ENCODE measurements around the gene GDPD5.

GDPD5 gene

DNA sequence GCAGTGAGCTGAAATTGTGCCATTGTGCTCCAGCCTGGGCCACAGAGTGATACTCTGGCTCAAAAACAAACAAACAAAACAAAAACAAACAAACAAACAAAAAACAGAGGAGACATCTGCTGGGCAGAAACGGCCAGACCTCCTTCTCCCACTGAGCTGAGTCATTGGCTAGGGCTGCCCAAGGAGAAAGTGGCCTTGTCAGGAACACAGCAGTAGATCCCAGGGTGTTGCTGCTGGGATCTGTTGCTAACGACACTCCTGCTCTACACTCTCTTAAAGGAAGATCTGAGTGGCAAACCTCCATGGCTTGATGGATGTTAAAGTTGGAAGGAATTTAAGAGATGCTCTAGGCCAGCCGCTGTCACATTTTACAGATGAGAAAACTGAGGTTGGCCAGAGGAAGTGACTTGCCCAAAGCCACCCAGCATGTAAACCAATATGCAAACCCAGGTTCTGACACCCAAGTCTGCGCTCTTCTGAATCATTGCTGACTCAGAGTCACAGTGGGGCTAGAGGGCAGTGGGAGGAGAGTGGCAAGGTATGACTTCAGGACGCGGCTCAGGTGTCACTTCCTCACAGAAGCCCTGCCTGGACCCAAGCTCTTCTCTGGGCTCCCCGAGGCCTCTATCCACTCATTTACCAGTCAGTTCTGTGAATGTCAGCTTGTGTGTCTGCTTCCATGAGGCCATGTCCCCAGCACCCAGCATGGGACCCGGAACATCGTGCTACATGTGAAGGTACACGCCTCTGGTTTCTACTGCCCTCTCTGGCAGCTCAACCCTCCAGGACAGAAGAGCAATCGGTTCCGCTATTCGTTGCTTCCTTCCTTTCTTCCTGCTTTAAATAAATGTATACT is 11.3 kb upstream of the GDPD5 start:
- ATAC-seq (replicated peaks) = peak; percentile 87
- Mint-ChIP-seq H3K4me3 (peak overlapping the region; percentile 41 to 74), H3K9me3 (no peaks in the 10 kb centered on the region), H3K27ac (peak overlapping the region; percentile 16 to 85), H3K4me1 (ENCODE audit: low read depth in 2 of 2) (peaks cover 35 to 36% of the 10 kb centered on the region in 2 donors), H3K36me3 (ENCODE audit: insufficient read depth) (peaks cover 2% of the 10 kb centered on the region), H3K27me3 (no peaks in the 10 kb centered on the region)
- peak; percentile 34 to 48 (median 44) for DNase-seq

DNA sequence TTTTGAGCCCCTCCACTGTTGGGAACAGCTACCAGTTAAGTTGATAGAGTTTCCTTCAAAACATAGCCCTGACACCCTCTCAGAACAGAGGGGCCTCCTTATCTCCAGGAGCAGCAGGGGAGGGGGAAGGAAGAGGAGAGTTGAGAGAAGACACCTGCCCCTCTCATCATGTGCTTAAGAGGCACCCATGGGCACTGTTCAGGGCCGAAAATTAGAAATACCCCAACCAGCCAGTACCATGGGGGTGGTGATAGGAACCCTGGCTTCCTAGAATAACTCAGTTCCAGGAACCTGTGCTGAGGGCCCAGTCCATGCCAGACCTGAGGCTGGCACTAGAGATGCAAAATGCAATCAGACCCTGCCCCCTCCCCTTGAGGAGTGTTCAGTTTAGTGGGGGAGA is 9.3 kb upstream of the GDPD5 start:
- peak overlapping the region in 1 of 2 donors; percentile 25 for H3K27ac Mint-ChIP-seq
- ATAC-seq (replicated peaks) = no peak
- no peaks in the 10 kb centered on the region for H3K27me3 Mint-ChIP-seq
- H3K4me3 Mint-ChIP-seq = peak overlapping the region; percentile 33 to 74
- peaks cover 42 to 44% of the 10 kb centered on the region in 2 donors for H3K4me1 Mint-ChIP-seq (ENCODE audit: low read depth in 2 of 2)
- H3K9me3 Mint-ChIP-seq = no peaks in the 10 kb centered on the region
- H3K36me3 Mint-ChIP-seq (ENCODE audit: insufficient read depth) = peaks cover 2% of the 10 kb centered on the region
- DNase-seq = no peak

DNA sequence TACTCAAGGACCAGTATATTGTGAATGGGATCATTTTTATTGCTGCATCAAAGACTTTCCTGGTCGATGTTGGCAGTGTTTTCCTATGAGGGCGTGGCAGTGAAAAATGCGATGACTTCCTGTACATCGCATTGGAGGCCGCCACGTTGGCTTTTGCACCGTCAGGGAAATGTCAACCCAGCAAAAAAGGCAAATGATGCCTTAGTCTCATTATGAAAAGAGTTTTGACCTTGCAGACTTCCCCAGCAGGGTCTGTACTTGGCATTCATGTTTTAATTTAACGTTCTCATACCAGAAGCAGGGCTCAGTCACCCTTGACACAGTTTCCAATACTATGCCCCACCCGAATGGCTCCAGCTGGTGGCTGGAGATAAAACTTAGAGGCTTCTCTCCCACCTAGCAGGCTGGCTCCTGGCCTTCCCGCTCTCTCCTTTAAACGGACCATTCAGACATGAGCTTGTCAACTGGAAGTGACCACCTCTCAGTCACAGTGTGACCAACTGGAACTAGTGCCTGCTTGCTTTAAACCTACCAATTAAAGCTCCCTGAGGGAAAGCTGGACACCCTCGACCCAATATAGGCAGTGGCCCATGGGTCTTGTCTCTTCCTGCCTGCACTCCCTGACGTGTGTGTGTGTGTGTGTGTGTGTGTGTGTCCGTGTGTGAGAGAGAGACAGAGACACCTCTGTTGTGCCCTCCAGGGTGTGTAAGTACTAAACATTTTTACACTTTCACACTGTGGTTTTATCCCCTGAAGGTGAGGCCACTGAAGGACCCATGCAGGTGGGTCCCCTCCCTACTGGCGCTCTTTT is 8.7 kb upstream of the GDPD5 start:
- ATAC-seq (replicated peaks) (no peak), DNase-seq (no peak)
- Mint-ChIP-seq H3K9me3 (no peaks in the 10 kb centered on the region), H3K4me1 (ENCODE audit: low read depth in 2 of 2) (peaks cover 42 to 44% of the 10 kb centered on the region in 2 donors), H3K4me3 (peak overlapping the region; percentile 33 to 74), H3K27me3 (no peaks in the 10 kb centered on the region), H3K27ac (peak overlapping the region in 1 of 2 donors; percentile 25), H3K36me3 (ENCODE audit: insufficient read depth) (peaks cover 2% of the 10 kb centered on the region)

DNA sequence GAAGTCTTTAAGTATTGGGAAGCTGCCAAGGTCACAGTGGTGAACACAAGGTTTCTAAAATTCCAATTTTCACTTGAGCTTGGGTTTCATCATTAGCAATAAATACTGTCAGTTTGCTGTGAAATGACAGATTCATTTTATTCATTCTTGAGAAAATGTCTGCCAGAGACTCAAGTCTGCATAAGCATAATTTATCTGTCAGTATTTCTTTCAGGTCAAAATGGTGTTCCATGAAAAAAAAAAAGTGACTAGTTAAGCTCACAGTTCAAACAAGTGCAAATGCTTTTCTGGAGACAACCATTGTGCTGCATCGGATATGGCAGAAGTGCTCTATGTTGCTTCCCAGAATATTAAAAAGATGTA is 8.1 kb upstream of the GDPD5 start:
- H3K27me3 Mint-ChIP-seq = no peaks in the 10 kb centered on the region
- peaks cover 2% of the 10 kb centered on the region for H3K36me3 Mint-ChIP-seq (ENCODE audit: insufficient read depth)
- H3K4me1 Mint-ChIP-seq (ENCODE audit: low read depth in 2 of 2) = peaks cover 42 to 44% of the 10 kb centered on the region in 2 donors
- H3K27ac Mint-ChIP-seq = no peak overlapping the region
- ATAC-seq (replicated peaks) (no peak), DNase-seq (no peak)
- no peaks in the 10 kb centered on the region for H3K9me3 Mint-ChIP-seq
- no peak overlapping the region for H3K4me3 Mint-ChIP-seq

DNA sequence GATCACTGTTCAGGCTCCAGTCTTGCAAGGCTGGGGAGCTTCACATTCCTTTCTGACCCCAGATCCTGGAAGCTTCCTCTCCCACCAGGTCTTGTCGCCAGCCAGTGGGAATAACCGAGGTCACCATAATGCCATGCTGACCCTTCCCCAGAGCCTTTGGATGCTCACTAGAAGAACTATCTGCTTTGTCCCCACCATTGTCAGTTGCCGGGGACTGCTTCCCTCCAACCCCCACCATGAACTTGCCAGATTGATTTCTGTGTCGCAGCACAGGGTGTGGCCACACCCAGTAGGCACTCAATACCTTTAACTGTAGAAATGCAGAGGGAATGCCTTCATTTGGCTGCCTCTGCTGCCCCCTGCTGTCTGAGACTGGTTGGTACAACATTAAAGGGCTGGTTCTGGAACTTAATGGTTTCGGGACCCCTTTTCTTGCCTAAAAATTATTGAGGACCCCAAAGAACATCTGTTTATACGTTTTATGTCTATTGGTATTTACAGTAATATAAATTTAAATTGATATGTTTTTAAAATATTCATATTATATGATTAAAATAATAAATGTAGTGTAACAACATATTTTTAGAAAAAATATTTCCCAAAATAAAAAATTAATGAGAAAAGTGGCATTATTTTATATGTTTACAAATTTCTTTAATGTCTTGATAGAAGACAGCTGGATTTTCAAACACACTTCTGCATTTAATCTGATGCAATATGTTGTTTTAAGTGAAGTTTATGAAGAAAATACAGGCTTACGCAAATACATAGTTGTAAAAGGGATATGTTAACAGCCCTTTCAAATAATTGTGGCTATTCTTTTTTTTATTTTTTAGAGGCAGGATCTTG is 6.7 kb upstream of the GDPD5 start:
- Mint-ChIP-seq H3K27ac (peak overlapping the region; percentile 0 to 29), H3K9me3 (no peaks in the 10 kb centered on the region), H3K27me3 (no peaks in the 10 kb centered on the region), H3K36me3 (ENCODE audit: insufficient read depth) (peaks cover 2% of the 10 kb centered on the region), H3K4me3 (peak overlapping the region in 1 of 2 donors; percentile 24), H3K4me1 (ENCODE audit: low read depth in 2 of 2) (peaks cover 29 to 35% of the 10 kb centered on the region in 2 donors)
- ATAC-seq (replicated peaks) (peak; percentile 71), DNase-seq (peak; percentile 80 to 86 (median 83))

DNA sequence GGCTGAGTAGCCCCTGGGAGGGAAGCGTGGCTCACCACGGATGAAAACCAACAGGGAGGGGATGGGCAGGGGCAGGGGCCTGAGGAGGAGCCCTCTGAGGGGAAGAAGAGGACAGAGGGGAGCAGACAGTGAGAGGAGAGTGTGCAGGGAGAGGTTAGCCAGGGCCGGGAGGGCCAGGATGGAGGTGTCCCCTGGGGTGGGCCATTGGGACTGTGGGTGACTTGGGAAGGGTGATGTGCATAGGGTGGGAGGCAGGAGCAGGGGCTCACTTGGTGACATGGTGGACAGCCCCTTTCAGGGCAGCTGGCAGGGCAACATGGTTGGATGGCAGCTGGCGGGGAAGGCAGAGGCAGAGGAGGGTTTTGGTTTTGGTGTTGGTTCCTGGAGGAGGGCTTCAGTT is 5.6 kb upstream of the GDPD5 start:
- Mint-ChIP-seq H3K4me1 (ENCODE audit: low read depth in 2 of 2) (peaks cover 20 to 29% of the 10 kb centered on the region in 2 donors), H3K27me3 (no peaks in the 10 kb centered on the region), H3K9me3 (no peaks in the 10 kb centered on the region), H3K27ac (peak overlapping the region in 1 of 2 donors; percentile 0), H3K36me3 (ENCODE audit: insufficient read depth) (peaks cover under 1% of the 10 kb centered on the region), H3K4me3 (no peak overlapping the region)
- DNase-seq = no peak
- no peak for ATAC-seq (replicated peaks)

DNA sequence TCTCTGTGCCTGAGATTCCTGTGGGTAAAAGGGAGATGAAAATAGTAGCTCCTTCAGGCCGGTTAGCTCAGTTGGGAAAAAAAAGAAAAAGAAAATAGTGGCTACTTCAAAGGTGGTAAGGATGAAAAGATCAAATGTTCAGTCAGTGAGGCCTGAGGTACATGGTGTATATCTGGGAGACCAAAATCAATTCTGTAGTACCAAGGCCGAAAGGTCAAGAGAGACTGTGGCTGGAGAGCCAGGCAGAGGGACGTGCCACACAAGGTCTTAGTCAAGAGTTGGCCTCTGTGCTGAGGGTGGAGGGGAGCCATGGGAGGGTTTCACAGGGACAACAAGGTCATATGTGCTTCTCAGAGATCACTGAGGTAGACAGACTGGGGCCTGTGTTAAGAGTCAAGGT is 4.8 kb upstream of the GDPD5 start:
- DNase-seq (no peak), ATAC-seq (replicated peaks) (no peak)
- Mint-ChIP-seq H3K9me3 (no peaks in the 10 kb centered on the region), H3K27ac (peak overlapping the region in 1 of 2 donors; percentile 0), H3K36me3 (ENCODE audit: insufficient read depth) (no peaks in the 10 kb centered on the region), H3K27me3 (no peaks in the 10 kb centered on the region), H3K4me3 (no peak overlapping the region), H3K4me1 (ENCODE audit: low read depth in 2 of 2) (peaks cover 18 to 23% of the 10 kb centered on the region in 2 donors)

DNA sequence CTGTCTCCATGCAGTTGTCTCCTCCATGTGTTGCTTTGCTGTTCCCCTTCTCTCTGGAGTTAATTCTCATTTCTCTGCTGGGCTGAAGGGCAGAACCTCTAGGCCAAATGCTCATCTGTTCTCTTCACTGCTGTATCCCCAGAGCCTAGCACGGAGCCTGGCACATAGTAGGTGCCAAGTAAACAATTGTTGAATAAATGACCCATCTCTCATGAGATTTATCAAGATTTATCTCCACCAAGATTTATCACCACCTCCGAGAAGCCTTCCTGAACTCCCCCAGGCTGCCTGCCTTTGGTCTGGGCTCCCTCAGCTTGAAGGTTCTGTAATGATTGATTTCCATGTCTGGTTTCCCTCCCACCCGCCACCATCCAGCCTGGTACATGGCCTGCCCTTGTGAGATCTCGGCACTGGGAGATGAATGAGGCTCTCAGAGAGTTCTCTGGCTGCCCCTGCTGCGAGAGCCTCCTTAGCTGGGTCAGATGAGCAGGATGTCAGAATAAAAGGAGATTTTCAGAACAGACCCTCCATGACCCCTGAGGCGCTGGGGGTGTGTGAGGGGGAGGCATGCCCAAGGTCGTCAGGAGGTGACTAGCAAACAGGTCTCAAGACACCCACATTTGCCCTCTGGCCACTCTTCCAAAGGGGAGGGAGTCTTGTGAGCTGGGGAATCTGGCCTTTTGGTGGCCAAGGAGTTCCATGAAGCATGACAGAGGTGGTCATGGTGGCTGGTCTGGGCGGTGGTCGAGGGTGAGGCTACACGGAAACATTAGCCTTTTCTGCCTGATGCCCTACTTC is 2.4 kb upstream of the GDPD5 start:
- peak overlapping the region; percentile 10 to 16 for H3K4me3 Mint-ChIP-seq
- ATAC-seq (replicated peaks) (no peak), DNase-seq (no peak)
- H3K27ac Mint-ChIP-seq = no peak overlapping the region
- H3K27me3 Mint-ChIP-seq = no peaks in the 10 kb centered on the region
- no peaks in the 10 kb centered on the region for H3K9me3 Mint-ChIP-seq
- H3K36me3 Mint-ChIP-seq (ENCODE audit: insufficient read depth) = no peaks in the 10 kb centered on the region
- peaks cover 29 to 36% of the 10 kb centered on the region in 2 donors for H3K4me1 Mint-ChIP-seq (ENCODE audit: low read depth in 2 of 2)

DNA sequence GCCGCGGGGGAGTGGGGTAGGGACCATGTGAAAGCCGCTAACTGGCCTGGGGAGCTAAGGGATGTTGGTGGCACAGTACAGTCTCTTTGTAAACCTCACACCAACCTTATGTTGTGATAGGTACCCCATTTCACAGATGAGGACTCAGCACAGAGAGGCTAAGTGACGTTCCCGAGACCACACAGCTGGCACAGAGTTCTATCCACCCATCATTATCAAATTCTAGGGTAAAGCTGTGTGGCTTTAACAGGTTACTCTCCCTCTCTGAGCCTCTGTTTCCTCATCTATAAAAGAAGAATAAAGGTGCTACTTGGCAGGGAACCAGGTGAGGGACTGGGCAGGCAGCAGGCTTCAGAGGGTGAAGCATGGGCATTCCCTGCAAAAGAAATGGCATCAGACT is 1.4 kb upstream of the GDPD5 start:
- H3K9me3 Mint-ChIP-seq = no peaks in the 10 kb centered on the region
- peak overlapping the region; percentile 79 to 82 for H3K4me3 Mint-ChIP-seq
- no peaks in the 10 kb centered on the region for H3K27me3 Mint-ChIP-seq
- no peaks in the 10 kb centered on the region for H3K36me3 Mint-ChIP-seq (ENCODE audit: insufficient read depth)
- H3K27ac Mint-ChIP-seq = peak overlapping the region in 1 of 2 donors; percentile 36
- H3K4me1 Mint-ChIP-seq (ENCODE audit: low read depth in 2 of 2) = peaks cover 32 to 40% of the 10 kb centered on the region in 2 donors
- ATAC-seq (replicated peaks) (no peak), DNase-seq (no peak)

DNA sequence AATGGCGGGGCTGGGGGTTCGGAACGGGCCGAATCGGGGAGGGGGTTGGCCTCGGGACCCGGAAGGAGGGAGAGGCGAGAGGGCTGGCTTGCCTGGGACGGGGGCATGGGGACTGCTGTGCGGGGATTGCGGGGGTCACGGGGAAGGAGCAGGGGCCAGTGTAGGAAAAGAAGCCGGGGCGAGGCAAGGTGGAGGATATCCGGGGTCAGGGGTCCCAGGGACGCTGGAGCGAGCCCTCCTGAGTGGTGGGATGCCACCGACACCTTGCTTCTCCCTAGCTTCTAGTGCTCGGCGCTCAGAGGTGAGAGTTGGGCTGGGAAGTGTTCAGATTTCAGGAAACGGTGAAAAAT is 426 bp upstream of the GDPD5 start:
- no peak for ATAC-seq (replicated peaks)
- Mint-ChIP-seq H3K9me3 (no peaks in the 10 kb centered on the region), H3K36me3 (ENCODE audit: insufficient read depth) (no peaks in the 10 kb centered on the region), H3K27me3 (no peaks in the 10 kb centered on the region), H3K27ac (peak overlapping the region in 1 of 2 donors; percentile 15), H3K4me3 (peak overlapping the region; percentile 79 to 82), H3K4me1 (ENCODE audit: low read depth in 2 of 2) (peaks cover 31 to 38% of the 10 kb centered on the region in 2 donors)
- no peak for DNase-seq

DNA sequence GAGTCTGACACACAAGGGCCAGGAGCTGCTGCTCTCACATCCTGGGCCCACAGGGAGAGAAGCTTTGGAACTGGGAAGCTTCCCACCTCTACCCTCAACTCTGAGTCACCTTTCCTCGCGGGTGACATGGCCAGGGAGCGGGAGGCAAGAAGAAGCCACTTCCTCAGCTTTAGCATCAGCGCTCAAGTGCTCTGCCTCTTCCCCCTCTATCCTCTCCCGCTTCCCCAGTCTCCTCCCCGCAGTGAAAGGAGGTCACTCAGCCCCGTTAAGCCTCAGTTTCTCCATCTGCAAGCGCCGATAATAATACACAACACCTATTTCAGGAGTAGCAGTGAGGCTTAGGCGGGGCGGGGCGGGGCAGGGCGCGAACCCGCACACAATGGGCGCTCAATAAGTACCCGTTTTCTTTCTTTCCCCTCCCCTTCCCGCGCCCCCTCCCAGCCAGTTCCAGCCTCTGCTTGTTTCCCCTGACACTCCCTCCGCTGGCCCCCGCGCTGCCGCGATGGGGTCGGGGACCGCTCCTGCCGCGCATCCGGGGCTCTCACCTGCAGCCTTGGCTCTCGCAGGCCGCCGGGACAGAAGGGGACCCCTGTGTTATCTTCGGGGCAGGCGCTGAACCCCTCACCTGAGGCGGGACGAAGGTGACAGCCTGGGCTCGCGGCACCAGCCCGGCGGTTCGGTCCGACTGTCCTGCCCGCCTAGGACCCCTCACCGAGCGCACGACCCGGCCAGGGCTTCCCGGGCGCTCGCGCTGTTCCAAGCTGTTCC is 892 bp downstream of the GDPD5 start:
- ATAC-seq (replicated peaks) (peak; percentile 9), DNase-seq (peak in 1 of 3 experiments; percentile 26)
- H3K4me1 Mint-ChIP-seq (ENCODE audit: low read depth in 2 of 2) = peaks cover 38% of the 10 kb centered on the region in 2 donors
- H3K27me3 Mint-ChIP-seq = no peaks in the 10 kb centered on the region
- no peaks in the 10 kb centered on the region for H3K9me3 Mint-ChIP-seq
- no peaks in the 10 kb centered on the region for H3K36me3 Mint-ChIP-seq (ENCODE audit: insufficient read depth)
- peak overlapping the region; percentile 38 to 88 for H3K27ac Mint-ChIP-seq
- H3K4me3 Mint-ChIP-seq = peak overlapping the region; percentile 79 to 82
